Endometrial microvascular endothelial cells (primary cell): Measurements from ENCODE around the gene OR5K2. TPM values are rescaled to one million over a fixed set of nuclear protein-coding genes. Genes with fewer than 3 reads are reported as not detected.

Experiments
- in situ Hi-C: cut with HindIII; loops from 2 replicates; pipeline ENCODE4 v1.10.0; 2017; ENCODE audit warnings: low sequenced_read_pairs, low pct_unique_long_range_greater_than_20kb; ENCODE audit errors: inconsistent ontology term
- total RNA-seq: library from RNA; depleted of rRNA; stranded (reverse); fragments of >200 nt; gene quantifications from one replicate; pipeline ENCODE4 v1.2.3, GENCODE V29; 2015; ENCODE audit errors: inconsistent ontology term

OR5K2 gene
- total RNA-seq, 1 donor from 2014 or later: not detected

DNA sequence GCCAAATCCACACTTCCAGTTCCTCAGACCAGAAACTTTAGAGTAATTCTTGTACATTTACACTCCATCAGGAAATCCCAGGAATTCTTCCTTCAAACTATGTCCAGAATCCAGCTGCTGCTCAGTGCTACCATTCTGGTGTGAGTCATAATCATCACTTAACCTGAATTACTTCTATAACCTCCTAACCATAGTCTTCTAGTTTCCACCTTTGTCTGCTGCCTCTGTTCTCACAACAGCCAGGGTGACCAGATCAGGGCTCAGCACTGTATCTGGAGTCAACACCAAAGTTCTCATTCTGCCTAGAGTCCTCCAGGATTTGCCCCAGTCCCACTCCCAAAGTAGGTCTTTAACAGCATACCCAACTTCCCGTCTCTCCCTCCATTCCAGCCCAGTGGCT lies 21.9 kb downstream of the OR5K2 start:
- in situ Hi-C loops: no loop called here

DNA sequence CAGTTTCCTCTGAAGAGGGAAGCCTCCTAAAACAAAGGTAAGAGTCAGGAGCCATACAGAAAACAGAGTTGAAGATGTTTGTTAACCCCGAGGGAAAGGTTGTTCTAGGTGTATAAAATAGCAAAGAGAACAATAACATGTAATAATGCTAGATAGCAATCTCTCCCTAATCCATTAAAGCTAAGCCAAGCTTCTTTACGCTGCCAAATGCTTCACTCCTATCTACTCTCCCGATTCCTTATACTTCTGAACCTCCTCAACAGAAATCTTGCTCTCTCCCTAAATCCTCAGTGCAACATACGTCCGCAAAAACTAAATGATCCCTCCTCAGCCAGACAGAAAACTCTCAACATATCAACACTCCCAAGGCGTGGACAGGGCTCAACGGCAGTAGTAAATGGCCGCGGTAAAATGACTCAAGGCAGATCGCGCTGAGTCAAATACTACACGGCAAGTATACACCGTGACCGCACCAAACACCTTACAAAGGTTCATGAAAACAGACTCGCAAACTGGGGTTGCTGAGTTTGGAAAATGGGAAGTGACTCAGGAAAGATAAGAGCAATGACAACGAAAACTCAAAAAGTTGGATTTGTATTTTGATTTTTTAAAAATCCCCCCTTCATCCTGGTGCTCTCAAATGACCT lies 24.5 kb downstream of the OR5K2 start:
- in situ Hi-C loops: no loop called here

DNA sequence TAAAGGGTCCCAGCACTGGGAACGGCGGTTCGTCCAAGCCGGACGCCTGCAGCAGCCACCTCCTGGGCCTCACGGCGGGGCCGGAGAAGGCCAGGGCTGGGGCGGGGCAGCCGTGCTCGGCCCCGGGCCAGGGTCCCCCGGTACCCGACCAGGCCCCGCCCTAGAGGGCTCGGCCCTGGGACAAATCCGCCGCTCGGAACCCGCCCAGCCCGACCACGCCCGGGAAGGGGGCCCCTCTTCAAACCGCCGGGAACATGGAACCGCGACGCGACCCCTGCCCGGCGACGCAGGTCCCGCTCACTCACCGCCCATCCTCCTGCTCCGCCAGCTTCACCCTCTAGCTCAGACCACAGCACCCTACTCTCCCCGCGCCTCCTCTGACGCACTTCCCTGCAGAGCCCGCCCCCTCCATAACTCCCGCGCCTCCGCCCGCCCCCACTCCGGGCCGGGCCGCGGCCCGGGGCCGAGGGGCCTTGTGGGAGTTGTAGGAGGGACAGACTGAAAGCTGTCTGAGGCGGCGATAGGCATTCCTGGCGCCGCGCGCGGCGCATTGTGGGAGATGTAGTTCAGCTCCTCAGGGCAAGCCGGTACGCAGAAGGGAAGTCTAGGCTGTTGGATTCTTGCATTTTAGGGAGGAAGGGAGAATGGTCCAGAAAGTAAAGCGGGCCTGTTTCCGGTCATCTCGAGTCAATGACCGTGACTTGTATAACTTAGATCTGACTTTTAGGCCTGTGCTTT lies 25.2 kb downstream of the OR5K2 start, which contains the start of gene CLDND1:
TSS of gene CLDND1 (minus strand) at position 359 of the 738 bp plus-strand sequence. CDS start 1,478 bp downstream, outside the sequence.
- in situ Hi-C loops: no loop called here

DNA sequence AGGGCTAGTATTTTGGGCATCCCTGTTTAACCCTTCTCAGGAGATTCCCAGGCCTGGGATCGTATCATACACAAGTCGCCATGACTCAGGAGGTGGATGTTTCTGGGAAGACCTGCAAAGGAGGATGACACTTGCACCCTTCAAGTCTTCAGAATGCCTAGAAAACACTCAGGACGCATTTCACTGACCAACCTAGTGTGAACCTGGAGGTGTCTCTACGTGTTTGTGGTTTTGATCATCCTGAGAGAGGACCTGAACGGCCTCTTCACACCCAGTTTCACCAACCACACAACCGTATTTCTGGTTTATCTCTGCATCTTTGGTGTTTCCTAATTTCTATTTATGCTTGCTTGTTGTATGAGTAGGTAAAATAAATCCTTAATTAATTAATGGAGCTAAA lies 28.0 kb downstream of the OR5K2 start:
- in situ Hi-C loops: no loop called here

DNA sequence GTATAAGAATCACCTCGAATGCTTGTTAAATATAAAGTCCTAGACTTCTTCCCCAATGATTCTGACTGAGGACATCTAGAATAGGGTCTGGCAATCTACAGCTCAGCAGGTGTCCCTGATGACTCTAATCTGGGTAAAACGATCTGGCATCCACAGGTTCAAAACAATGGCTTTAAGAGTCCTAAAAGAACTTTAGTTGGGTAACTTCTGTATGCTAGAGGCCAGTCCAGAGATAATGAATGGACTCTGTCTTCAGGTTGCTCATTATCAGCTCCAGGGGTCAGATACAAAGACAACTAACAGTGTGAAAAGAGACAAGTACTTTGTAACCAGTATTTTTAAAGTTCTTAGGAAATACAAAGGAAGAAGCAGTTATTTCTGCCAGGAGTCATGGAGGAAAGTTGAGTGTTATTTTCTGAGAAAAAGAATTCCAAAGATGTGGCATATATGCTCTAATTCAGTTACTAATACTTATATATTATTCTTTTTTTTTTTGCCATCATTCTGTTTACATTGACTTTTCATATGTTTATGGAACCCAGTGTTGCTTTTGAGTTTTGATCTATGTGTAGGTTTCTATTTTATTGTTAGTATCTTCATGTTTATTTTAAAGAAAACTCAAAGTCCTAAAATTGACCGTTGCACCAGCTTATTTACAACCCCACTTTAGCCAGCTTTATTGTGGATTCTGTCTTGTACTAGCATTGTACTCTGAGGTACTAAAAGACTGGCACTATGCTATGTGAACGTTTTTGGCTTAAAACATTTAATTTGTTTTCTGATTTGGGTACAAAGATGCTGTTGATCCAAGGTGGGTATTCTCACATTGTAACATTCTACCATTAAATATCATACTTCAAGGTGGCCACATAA lies 31.2 kb downstream of the OR5K2 start:
- in situ Hi-C loops: no loop called here

DNA sequence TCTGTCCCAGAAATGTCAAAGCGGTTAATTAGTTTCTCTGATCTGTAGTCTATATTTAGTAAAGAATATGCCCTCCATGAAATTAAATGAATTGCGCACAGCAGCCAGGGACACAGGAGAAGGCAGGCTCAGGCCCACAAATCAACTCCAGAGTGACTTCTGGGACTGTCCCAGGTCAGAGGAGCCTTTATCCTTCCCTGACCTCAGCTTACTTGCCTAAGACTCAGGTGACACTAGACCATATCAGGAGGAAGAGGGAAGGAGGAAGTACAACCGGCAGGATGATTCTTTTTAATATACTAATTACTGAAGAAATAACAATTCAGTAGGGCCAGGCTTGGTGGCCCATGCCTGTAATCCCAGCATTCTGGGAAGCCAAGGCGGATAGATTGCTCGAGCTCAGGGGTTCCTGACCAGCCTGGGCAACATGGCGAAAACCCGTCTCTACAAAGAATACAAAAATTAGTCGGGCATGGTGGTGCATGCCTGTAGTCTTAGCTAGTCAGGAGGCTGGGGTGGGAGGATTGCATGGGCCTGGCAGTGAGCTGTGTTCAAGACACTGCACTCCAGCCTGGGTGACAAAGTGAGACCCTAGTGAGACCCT lies 32.5 kb downstream of the OR5K2 start:
- in situ Hi-C loops: no loop called here

DNA sequence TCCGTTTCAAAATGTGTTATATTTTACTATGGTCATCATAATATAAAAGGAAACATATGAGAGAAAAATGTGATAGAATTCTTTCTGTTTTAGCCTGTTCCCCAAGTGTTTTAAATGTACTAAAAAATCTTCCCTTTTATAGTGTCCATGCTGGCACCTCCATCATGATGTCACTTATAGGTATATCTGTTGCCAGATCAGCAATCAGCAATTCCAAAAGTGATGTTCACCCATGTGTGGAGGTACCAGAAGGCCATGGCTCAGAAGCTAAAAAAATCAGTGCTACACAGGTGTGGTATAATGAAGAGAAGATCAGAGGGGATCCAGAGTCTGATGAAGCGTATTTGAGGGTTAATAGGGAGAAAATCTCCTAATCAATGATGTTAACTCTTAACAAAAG lies 33.2 kb downstream of the OR5K2 start:
- in situ Hi-C loops: no loop called here

DNA sequence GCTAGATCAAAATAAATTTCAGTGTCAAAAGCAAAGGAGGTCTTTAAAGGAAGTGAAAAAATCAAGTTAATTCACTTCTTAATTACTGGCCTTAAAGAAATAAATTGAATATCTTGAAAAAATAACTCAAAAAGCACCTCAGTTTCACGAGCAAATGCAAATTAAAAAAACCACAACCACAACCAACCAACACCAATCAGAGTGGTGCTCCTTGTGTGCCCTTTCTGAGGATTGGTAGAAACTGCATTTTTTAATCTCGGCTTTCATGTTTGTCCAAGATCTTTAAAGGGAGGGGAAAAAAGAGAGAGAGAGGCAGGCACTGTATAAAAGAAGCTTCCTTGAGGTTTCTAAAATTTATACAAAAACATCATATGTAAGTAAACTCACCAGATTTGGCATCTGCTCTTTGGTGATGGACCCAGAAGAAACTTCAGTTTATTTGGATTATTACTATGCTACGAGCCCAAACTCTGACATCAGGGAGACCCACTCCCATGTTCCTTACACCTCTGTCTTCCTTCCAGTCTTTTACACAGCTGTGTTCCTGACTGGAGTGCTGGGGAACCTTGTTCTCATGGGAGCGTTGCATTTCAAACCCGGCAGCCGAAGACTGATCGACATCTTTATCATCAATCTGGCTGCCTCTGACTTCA lies 34.3 kb downstream of the OR5K2 start, which contains the start of gene GPR15:
TSS of gene GPR15 (plus strand) at position 357 of the 653 bp plus-strand sequence. CDS start at position 413, 56 bp downstream.
- in situ Hi-C loops: no loop called here

DNA sequence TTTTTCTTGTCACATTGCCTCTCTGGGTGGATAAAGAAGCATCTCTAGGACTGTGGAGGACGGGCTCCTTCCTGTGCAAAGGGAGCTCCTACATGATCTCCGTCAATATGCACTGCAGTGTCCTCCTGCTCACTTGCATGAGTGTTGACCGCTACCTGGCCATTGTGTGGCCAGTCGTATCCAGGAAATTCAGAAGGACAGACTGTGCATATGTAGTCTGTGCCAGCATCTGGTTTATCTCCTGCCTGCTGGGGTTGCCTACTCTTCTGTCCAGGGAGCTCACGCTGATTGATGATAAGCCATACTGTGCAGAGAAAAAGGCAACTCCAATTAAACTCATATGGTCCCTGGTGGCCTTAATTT lies 34.8 kb downstream of the OR5K2 start:
- in situ Hi-C loops: no loop called here

DNA sequence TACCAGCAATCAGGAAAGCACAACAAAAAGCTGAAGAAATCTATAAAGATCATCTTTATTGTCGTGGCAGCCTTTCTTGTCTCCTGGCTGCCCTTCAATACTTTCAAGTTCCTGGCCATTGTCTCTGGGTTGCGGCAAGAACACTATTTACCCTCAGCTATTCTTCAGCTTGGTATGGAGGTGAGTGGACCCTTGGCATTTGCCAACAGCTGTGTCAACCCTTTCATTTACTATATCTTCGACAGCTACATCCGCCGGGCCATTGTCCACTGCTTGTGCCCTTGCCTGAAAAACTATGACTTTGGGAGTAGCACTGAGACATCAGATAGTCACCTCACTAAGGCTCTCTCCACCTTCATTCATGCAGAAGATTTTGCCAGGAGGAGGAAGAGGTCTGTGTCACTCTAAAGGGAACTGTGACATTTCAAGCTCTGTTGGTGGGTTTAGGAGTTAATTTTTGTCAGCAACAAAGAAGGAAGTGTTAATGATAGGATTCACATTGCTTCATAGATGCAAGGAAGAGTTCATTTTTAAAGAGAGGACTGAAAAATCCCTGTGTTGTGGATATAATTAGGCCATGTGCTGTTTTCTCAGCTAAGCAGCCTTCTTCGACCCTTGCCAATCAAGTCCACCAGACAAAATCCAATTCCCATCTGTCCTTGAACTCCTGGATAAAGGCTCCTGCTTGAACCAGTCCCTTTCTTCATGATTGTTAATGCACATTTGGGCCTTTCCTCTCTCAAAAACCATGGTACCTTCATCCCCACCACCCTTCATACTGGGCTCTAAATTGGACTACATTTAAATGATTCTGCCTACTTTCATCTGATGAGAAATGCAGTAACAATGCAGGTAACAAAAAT lies 35.5 kb downstream of the OR5K2 start:
- in situ Hi-C loops: no loop called here

DNA sequence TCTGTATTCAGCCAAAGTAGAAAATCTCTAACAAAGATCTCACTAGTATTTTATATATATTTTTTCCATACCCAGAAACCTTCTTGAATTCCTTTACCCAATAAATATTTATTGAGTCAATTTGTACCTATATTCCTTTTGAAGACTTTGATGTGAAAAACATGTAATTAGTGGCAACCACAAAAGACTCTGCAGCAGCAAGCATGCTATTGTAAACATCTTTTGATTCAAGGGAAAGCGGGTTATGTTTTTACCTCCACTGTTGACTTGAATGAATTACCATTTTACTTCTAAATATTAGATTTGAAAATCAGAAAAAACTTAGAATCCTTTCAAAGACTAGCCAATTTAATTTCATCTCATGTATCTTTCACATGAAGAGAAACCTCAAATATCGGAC lies 36.7 kb downstream of the OR5K2 start:
- in situ Hi-C loops: no loop called here

DNA sequence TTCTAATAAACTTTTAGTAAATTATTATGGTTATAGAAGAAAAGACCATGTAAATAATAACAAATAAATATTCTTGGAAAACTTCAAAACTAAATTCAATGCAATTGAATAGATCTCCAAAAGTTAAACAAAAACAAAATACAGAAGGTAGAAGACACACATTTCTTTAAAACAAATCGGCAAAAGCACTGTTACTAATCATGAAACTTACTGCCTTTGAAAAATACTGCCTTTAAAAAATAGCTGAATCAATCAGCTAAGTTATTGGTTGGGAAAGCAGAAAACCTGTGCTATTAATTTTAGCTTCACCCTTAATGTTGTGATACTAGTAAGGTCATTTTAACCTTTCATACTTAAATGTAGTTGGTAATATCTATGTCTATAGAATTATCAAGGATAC lies 37.3 kb downstream of the OR5K2 start:
- in situ Hi-C loops: no loop called here

DNA sequence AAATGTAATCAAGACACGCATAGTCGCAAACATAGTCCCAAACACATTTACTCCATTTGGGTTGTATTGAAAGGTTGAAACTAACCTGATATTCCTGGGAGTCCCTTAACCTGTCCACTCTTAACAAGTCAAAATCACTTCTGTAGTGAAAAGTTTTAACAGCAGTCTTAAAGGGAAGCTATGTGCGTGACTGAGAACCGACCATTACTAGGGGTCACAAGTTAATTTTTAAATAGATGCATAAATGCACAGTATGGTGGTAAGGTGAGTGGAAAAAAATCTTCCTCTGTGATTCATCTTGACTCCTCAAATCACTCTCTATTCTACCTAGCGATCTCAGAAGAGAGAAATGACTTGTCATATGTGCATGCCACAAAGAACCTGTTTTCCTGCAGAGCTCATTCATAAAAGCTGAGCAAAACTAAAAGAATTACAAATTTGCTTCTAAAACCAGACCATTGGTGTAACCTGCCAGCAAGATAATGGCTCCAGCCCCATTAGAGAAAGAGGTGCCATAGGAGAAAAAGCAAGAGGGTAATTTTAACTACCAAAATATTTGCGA lies 39.1 kb downstream of the OR5K2 start:
- in situ Hi-C loops: no loop called here

DNA sequence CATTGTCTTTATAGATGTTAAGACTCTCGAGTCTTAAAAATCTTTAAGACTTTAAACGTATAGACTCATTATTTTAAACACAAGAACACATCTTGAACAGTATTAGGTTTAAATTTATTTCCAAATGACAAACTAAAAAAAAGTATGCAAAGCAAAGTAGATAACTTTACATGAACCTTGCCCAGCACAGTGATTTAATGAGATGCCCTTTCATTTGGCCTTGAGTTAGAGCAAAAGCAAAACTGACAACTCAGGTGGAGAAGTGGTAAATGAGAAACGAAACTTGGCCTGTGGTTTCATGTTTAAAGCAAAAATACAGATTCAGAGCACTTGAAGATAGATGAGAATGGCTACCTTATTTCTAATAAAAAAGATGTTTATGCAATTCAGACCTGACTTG lies 42.9 kb downstream of the OR5K2 start:
- in situ Hi-C loops: no loop called here

DNA sequence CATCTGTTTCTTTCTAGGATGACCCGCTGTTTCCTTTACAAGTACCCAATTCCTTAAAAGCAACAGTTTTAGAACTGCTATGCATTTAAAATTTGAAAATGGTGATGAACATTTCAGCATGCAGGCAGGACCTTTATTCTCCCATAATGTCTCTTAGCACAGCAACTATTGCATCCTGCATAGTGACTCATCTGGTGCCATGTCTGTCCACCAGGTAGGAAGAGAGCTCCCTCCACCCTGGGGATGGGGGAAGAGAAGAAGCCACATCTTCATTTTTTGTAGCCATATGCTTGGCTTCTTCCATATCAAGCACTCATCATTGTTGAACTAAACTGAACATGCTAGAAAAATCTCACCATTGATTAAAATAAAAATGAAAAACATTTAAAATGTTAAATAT lies 44.2 kb downstream of the OR5K2 start:
- in situ Hi-C loops: no loop called here

DNA sequence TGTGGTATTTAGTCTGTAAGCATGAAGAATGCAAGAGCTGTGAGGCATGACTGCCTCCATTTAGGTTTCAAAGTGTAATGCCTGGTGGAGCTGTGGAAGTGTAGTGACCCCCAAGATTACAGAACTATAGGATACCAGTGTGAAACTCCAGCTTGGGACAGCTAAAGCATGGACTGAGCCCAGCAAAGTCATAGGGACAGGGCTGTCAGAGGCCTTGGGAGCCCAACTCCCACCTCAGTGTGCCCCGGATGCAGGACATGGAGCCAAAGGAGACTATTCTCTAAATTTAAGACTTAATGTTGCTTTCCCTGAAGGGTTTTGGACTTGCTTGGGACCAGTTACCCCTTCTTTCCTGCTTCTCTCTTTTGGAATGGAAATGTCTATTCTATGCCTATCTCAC lies 45.1 kb downstream of the OR5K2 start:
- in situ Hi-C loops: no loop called here

DNA sequence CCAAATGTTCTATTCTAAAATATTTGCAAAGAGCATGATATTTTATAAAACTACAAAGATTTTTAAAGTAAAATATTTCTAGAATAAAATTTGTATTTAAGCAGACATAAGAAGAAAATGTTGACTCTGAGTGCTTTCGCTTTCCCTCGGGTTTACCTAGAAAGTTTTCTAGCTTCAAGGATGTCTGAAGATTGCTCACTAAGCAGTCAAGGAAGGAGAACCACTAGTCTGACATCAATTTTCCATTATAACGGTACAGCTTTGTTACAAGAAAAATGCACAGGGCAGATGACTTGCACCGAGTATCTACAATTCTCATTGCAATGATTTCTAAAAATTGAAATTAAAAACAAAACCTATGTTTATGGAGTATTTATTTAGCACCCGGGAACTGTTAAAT lies 48.5 kb downstream of the OR5K2 start:
- in situ Hi-C loops: no loop called here
